Endometrial microvascular endothelial cells (primary cell): Measurements from ENCODE around the gene RHOBTB3. TPM values are rescaled to one million over a fixed set of nuclear protein-coding genes. Genes with fewer than 3 reads are reported as not detected.
"Not testable (repeated sequence)": the region's sequence is repeated elsewhere in the genome, so short reads cannot be mapped to it uniquely, and the experiment has no call there.

Source experiments
- in situ Hi-C: cut with HindIII; loops from 2 replicates; pipeline ENCODE4 v1.10.0; 2017; ENCODE audit warnings: low sequenced_read_pairs, low pct_unique_long_range_greater_than_20kb; ENCODE audit errors: inconsistent ontology term
- total RNA-seq: library from RNA; depleted of rRNA; stranded (reverse); fragments of >200 nt; gene quantifications from one replicate; pipeline ENCODE4 v1.2.3, GENCODE V29; 2015; ENCODE audit errors: inconsistent ontology term

The RHOBTB3 gene
- total RNA-seq, 1 donor from 2014 or later: 92.9 TPM

DNA sequence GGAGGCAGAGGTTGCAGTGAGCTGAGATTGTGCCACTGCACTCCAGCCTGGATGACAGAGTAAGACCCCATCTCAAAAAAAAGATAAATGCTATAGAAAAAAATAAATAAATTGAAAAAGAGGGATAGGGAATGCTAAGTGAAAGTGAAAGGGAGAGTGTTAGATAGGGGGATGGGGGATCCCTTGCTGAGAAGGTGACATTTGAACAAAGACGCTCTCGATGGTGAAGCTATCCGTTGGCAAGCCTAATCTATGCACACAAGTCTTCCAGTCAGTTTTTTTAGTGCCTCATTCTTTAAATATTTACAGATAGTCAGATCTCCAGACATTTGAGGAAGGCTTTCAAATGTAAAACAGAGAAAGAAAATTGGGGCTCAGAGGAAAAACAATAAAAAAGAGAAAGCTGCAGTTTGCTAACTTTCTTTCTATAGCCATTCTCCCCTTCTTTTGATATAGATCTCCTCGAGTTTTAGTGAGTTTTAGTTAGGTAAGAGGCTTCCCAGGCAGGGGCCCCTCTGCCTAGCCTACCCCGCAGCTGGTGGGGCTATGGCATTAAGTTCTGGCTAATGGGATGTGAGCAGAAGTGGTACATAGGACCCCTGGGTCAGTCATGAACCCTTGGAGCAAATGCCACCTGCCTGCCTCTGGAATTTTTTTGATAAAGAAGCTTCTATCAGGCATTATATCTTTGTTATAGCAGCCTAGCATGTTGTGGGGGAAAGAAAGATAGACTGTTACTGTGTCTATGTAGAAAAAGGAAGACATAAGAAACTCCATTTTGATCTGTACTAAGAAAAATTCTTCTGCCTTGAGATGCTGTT, 79.4 kb downstream of the RHOBTB3 start:
- in situ Hi-C loops: no loop called here

DNA sequence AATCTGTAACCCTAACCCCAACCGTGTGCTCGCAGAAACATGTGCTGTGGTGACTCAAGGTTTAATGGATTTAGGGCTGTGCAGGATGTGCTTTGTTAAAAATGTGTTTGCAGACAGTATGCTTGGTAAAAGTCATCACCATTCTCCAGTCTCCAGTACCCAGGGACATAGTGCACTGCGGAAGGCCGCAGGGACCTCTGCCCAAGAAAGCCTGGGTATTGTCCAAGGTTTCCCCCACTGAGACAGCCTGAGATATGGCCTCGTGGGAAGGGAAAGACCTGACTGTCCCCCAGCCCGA, 79.9 kb downstream of the RHOBTB3 start:
- in situ Hi-C loops: not testable (repeated sequence)

DNA sequence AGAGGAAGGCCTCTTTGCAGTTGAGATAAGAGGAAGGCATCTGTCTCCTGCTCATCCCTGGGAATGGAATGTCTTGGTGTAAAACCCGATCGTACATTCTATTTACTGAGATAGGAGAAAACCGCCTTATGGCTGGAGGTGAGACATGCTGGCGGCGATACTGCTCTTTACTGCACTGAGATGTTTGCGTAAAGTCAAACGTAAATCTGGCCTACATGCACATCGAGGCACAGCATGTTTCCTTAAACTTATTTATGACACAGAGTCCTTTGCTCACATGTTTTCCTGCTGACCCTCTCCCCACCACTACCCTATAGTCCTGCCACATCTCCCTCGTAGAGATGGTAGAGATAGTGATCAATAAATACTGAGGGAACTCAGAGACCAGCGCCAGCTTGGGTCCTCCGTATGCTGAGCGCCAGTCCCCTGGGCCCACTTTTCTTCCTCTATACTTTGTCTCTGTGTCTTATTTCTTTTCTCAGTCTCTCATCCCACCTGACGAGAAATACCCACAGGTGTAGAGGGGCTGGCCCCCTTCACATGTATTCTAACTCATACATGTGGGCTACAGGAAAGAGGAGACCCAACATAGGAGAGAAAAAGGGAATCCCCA, 80.4 kb downstream of the RHOBTB3 start:
- in situ Hi-C loops: not testable (repeated sequence)

DNA sequence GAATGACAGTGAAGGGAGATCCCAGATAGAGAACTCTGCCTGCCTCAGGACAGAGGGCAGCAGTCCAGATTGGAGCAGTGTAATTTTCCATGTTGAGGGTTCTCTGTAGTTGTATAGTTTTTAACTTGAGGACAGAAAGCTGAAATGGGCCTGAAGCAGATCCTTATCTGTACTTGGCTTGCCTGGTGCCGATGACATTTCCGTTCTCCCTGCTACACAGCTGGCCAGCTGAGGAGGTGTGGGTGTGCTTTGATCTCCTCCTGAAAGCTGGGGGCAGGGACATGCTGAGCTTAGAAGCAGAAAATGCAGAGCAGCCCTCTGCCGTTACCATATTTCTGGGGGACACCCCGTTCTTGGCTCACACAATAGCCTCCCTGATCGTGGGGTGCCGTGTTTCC, 80.9 kb downstream of the RHOBTB3 start:
- in situ Hi-C loops: no loop called here

DNA sequence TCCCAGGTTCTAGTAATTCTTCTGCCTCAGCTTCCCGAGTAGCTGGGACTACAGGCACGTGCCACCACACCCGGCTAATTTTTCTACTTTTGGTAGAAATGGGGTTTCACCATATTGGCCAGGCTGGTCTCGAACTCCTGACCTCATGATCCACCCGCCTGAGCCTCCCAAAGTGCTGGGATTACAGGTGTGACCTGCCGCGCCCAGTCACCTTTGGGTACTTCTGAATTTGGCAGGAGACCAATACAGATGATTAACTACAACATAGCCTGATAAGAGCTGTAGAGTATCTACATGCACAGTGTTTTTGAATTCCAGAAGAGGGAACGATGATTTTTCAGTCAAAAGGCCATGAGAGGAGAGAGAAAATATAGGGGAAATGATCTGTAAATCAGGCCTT, 81.9 kb downstream of the RHOBTB3 start:
- in situ Hi-C loops: not testable (repeated sequence)

DNA sequence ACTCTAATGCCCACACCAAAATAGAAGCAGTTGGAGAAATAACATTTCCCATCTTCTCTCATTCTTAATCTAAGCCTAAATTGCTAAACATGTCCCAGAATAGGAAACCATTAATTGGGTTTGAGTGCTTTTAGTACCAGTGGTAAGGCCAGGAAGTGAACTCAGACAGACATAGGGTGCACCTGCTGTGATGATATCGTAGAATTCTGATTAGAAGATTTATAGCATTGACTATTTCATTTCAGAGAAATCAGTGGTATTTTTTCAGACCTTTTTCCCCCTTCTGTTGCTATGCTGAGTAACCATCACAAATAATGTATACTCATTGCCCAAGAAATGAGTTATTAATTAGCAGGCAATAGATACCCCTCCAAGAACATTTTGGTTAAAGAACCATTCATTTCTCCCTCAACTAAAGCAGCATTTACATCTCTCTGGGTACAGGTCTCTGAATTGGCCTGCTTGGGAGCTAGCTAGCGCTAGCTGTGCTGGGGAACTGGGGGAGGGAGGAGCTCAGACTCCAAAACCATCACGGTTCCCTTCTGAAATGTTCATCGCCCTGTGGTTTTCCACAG, 84.1 kb downstream of the RHOBTB3 start:
- in situ Hi-C loops: no loop called here

DNA sequence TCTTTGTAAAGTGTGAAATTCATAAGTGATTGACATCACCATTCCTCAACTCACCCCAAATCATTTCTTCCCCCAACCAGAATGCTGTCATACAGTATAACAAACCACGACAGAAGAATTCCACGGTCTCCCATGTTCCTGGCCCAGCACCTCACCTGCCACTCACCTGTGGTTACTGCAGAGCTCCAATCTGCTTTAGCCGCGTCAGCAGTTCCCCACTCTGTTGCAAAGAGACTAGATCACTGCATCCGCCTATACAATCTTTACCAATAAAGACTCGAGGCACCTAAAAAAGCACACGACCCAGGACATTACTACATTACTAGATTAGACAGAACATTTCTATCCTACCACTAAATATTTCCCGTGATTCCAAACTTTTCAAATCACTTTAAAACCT, 85.2 kb downstream of the RHOBTB3 start:
- in situ Hi-C loops: no loop called here

DNA sequence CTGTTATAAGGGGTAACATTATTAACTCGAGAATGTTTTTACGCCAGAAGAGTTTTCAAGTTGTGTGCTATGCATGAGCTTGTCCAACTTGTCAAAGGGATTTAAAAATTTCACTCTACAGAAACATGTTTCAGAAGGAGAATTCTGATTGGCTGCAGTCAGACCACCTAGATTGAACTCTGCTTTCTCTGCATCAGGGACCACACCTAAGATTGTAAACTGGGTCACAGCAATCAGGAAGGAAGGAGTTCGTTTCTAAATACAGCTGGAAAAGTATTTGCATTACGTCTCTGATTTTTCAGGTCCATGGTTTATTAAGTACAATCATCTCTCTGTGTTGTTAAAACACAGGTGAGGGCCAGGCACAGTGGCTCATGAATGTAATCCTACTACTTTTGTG, 85.6 kb downstream of the RHOBTB3 start:
- in situ Hi-C loops: no loop called here

DNA sequence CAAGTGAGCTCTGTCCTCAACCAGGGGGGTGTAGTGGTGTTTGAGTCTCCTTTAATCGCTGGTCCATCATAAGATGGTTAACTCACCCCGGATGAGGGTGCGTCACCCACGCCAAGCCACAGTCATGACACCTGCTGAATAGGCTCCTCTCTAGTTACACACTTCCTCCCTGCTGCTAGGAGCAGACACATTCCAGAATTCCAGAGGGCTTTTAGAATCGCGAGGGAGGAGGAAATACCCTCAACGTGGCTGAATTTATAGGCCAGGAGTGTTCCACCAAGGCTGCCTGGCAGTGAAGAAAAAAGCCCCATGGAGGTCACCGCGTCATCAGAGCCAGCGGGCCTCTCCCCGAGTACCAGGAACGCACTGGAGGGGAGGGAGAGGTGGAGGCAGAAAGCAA, 86.3 kb downstream of the RHOBTB3 start:
- in situ Hi-C loops: no loop called here

DNA sequence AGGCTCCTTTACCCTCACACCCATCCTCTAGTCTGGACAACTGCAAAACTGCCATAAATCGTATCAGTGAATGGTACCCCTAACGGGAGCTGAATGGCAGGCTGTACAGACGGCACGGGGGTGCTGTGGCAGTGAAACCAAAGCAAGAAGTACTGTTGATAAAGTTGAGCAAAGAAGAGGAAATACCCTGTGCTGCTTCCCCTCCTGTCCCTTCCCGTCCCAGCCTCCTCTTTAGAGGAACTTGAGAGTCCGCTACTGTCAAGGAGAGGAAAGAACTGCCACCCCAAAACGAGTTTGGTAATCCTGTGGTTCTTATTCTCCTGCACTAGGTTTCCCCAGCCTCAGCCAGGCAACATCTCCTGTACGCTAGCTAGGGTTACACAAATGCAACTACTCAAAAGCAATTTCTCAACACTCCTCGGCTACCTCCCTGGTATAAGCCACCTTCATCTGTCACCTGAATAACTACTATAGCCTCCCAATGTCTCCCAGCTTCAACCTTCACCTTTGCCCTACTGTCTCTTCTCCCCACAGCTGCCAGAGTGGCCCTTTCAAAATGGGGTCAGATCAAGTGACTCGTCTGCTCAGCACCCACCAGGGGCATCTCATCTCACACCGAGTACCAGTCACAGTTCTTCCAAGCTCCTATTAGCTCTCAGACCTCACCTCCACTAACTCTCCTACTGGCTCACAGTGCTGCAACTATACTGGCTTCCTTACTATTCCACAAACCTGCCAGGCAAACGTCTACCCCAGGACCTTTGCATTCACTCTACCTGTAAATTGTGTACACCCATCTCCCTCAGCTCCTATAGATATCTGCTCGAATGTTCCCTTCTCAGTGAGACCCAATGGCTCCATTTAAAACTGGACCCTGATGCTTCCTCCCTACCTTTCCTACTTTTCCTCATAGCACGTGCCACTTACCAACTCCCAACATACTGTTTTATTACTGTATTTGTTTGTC, 87.3 kb downstream of the RHOBTB3 start:
- in situ Hi-C loops: no loop called here

DNA sequence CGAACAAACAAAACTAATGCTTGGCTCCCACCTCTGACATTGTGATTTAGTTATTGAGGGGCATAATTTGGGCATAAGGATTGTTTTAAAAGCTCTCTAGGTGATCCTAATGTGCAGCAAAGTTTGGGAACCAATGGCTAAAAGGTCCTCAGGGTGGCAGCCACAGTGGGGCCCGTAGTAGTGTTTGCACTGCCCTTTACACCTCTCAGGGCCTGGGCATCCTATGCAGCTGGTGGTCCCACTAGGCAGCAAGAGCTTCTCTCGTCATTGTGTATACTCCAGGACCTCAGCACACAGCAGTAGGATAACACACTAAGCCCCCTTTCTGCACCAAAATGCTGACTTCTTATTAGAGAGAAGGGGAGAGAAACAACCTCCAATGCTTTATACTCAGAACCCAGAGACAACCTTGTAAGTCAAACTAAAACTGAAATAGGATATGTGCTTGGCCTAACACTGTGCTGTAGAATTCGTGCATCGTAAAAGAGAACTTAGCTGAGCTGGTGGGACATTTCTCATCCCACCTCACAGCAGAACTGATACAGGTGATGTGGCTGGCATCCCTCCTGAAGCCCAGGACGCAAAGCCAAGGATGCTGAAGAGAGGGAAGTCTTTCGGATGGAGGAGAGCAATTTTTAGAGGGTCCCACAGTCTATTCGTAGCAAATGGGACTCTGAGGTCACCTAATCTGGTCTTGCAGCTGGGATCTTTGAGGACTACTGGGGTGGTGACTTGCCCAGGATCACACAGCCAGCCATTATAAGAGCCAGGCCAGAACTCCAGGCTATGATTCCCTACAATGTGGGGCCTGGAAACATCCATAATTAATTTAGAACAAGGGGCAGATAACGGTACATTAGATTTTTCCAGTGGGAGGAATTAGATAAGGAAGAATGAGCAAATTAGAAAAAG, 90.2 kb downstream of the RHOBTB3 start:
- in situ Hi-C loops: no loop called here

DNA sequence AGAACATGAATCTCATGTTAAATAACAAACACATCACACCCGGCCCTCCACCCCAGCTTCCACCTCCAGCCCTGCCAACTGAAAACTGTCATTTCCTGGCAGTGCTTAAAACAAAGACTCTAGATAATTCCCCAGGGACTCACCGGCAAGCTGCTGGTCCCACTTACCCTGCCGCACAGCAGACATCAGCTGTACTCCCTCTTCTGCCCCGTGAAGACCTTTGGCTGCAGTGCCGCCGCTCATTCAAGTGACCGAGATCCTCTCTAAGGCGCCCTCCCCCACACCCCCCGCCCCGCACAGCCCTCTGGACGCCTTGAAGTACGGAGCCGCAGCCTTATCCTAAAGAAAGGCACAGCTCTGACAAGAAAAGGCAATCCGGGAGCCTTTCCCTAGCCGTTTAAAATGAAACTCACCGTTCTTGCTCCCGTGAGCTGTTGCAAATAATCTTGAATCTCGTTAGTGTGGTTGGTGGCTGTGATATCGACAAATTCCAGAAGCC, 91.0 kb downstream of the RHOBTB3 start:
- in situ Hi-C loops: no loop called here

DNA sequence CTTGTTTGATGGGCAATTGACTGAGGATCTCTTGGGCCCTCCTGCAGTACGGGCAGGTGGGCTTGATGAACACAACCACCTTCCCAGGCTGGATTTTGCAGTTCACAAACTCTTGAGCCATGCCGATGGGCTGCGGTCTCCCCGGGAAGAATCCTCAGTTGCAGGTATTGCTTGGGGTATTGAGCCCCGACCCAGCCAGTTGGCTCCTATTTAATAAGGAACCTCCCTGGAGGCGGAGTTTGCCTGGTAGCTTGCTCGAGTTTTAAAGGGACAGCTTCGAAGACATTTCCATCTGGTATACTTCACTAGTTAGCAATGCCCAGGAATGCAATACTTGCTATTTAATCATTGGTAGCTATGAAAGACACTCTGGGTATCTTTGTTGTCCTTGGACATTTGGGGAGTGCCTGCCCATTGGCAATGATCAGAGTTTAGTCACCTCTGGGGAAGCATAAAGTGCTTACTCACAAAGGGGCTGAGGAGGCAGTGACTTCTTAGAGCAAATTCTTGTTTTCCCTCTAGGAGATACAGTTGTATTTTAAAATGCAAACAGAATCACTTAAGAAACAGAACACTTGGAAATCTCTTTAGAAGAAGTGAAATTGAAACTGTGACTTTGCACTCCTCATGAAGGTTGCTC, 91.5 kb downstream of the RHOBTB3 start, which contains the start of gene GLRX:
Gene GLRX, minus strand, starts transcription at position 185 of the 640 bp plus-strand sequence. Its CDS starts 64 bp downstream, at position 121.
- in situ Hi-C loops: no loop called here

DNA sequence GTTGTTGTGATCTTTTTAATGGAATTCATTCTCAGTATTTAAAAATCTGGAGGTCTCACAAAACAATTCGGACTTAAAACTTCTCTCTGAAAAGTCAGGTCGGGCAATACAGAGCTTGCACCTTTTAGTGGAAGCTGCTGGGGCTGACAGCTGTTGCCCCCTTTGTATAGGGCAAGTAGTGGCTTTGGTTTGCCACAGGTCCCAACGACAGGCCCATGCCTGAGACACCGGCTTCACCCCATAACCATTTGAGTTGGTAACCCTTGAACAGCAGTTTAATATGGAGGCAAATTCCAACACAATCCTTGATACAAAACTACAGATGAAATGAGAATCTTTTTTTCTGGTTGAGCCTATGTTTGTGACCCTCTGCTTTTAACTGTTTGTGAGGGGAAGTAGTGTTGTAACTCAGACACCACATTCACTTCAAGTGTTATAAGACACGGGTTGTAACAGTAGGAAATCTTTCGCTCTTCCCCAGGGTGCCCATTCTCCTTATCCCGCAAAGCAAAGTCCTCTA, 92.1 kb downstream of the RHOBTB3 start:
- in situ Hi-C loops: no loop called here

DNA sequence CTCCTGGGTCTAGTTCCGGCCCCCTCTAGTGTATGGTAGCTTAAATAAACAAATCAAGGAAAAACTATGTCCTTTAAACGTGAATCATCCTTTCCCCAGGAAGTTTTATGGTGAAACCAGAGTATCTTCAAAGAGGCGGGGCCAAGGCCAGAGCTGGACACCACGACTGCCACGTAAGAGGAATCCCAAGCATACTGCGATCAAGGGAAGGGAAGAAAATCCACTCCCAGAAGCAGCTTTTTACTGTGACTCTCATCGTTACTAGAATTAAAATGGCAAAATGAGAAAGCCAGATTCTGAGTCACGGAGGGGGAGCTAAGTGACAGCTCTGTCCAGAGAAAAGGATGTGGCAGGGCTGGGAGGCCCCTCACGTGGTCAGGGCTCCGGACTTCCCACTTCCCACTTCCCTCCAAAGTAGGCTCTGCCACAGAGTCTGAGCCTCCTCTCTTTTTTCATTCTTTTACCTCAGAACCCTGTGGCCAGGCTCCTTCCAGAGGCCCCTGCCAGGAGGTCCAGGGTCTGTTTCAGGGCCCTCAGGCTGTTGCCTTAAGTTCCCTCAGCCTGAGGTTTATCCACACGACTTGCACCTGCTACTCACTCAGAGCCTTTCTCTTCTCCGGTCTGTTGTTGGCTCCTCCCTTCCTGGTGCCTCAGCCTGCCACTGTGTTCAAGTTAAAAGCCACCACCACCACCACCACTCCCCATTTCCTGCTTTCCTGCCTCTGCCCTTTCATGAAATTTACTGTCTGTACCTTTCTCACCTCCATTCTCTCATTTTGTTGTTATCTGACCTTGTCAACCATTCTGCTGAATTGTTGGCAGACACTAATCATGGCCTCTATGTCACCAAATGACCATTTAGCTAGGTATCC, 92.8 kb downstream of the RHOBTB3 start:
- in situ Hi-C loops: no loop called here

DNA sequence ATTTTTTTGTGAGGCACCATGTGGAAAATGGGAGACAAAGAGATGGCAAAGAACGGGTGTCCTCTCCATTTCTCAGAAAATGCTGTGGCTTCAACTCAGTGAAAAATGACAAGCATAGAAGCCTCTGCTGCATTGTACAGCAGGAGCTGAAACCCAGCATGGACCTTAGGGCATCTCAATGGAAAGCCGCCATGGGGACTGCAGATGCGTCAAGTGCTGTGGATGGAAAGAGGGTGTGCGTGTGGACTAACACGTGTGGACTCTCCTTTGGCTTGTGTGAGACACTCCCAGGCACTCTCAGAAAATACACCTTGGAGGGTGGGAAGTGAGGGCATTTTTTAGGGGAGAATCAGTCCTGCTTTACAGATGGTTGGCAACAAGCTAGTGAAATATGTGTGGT, 93.6 kb downstream of the RHOBTB3 start:
- in situ Hi-C loops: loop anchor here (25.0 kb wide), 1 partner anchor 162 kb away; no protein-coding TSS in a partner anchor
